ENCODE data around the gene MEPCE. TPM values are rescaled to one million over a fixed set of nuclear protein-coding genes. Genes with fewer than 3 reads are reported as not detected.

The MEPCE gene
- total RNA-seq, 1 experiment from 2014 or later: 33.4 TPM

DNA sequence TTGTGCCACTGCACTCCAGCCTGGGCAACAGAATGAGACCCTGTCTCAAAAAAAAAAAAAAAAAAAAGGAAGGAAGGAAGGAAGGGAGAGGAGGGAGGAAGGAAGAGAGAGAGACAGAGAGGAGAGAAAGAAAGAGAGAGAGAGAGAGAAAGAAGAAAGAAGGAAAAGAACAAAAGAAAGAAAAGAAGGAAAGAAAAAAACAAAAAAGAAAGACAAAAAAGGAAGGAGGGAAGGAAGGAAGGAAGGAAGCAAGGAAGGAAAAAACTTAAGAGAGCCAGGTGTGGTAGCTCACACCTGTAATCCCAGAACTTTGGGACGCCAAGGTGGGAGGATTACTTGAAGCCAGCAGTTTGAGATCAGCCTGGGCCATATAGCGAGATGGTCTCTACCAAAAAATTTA, 35.2 kb downstream of the MEPCE start:
- no peak for DNase-seq (ENCODE audit: low spot score)

GRCh38 chr7:100465299-100465698, 35.7 kb downstream of the MEPCE start:
- peak; percentile 52 for DNase-seq (ENCODE audit: low spot score)

- peak; percentile 81 for DNase-seq (ENCODE audit: low spot score)
Measured at GRCh38 chr7:100465702-100466311, 36.2 kb downstream of the MEPCE start.

DNA sequence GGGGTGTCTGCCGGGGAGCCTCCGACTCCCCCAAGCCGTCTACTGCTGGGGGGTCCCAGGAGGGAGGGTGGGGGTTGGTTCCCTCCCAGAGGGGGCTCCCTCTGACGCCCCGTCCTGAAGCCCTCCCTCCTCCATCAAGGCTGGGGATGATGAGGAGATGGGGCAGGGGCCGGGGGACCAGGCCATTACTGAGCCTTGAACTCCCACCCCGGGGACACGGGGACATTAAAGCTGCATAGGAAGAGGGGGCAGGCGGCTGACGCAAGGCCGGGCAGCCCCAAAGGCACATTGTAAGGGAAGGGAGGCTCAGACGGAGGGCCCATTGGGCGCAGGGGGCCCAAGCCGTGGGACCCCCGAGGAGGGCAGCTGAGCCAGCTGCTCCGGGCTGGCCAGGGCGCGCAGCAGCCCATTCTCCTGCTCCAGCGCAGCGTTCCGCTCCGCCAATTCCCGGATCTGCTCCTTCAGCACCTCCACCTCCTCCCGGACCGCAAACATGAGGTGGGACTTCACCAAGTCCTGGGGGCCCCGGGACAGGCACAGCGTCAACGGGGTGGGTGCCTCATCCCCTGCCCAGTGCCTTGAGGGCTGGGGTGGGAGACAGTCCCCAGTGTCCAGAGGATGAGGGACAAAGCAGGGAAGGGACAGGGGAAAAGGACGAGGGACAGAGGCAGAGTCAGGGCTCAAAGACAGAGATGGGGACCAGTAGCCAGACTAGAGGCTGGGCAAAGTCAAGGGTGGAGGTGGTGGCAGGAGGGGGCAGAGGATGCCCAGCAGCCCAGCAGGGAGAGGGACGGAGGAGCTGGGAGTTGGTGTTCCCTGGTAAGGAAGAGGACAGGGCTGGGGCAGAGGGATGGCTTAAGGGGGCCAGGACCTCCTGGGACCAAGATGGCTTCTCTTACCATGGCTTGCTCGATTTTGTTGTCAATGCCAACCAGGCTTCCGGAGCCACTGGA, 37.3 kb downstream of the MEPCE start:
- no peak for DNase-seq (ENCODE audit: low spot score)

DNA sequence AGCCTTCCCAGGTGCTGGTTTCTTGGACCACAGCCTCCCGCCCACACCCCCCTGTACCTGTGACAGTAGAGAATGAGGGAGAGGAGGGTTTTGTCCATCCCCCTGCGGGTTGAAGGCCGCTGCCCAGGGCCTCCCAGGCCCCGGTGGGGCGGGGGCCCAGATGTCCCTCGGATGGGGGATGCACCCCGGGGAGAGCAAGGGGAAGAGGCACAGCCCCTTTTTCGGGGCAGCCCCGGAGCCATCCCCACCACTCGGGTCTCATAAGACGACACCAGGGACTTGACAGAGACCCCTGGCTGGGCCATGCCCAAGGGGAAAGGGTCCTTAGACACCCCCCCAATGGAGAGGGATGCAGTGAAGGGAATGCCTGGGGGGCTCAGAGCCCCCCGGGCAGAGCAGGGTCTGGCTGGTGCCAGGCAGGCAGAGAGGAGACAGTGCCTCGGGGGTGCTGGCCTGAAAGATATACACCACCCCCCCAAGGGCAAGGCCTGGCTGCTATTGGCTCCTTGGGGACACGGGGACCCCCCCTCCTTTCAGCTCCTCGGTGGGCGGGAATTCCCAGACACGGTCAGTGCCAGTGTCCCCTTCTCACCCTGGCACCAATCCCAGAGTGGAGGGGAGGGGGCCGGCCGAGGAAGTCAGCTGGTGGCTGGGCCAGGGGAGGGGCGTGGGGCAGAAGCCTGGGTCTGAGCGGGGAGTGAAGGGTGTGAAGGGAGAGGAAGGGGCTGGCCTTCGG, 38.2 kb downstream of the MEPCE start:
- DNase-seq (ENCODE audit: low spot score): no peak

- peak; percentile 74 for DNase-seq (ENCODE audit: low spot score)
Measured at GRCh38 chr7:100469227-100470044, 39.8 kb downstream of the MEPCE start.

GRCh38 chr7:100471021-100471420, 41.4 kb downstream of the MEPCE start:
- DNase-seq (ENCODE audit: low spot score): no peak

DNA sequence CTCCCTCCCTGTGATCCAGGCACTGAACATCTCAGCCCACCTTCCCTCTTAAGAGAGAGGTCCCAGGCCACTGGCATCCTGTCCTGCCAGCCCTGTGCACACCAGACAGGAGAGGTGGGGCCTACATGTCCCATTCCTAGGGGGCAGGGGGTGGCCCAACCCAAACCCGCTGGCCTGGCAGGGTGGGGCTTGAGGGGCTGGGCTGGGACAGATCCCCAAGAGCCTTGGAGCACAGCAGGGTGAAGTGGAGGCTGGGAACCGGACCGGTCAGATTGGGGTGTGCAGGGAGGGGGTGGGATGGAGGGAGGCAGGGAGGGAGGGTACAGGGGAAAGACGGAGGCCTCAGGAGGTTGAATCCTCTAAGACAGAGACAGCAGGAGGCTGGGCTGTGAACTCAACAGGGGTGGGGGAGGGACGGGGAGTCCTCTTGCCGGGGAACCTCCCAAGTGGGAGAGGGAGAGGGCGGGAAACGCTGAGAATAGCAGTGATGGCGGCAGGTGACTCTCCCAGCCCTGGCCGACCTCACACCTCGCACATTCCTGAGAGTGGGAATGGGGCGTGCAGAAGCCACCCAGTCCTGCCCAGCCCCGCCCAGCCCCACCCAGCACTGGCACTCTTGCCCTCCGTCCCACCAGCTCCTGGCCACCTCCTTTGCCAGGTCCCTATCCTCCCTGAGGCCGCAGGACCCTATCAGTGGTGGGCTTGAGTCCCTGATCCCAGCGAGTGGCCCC, 42.7 kb downstream of the MEPCE start:
- peak; percentile 35 for DNase-seq (ENCODE audit: low spot score)

DNA sequence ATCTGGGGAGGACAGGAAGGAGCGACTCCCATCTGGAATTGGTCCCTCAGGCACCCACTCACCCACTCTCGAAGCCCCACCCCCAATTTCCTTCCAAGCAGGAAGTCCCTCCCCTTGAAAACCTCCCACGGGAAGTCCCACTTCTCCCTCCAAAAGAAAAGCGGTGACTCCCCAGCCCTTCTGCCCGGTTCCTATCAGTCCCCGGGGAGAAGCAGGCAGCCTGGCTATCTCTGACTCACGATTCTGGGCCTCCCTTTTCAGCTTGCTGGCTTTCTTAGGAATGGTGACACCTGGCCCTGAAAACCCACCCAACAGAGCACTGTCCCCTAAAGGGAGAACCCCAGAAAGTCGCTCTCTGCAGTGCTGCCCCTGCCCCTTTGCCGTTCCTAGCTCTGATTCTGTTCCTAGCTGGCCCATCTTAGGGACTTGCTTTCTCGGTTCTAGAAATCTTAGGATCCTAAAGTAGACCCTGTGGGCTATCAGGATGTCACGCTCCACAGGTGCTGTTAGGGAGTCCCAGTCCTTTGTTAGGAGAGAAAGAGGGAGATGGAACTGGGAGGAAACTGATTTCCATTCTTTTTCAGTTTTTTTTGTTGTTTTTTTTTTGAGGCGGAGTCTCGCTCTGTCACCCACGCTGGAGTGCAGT, 43.3 kb downstream of the MEPCE start:
- peak; percentile 83 for DNase-seq (ENCODE audit: low spot score)

GRCh38 chr7:100475549-100475948, 45.9 kb downstream of the MEPCE start:
- DNase-seq (ENCODE audit: low spot score): no peak

DNA sequence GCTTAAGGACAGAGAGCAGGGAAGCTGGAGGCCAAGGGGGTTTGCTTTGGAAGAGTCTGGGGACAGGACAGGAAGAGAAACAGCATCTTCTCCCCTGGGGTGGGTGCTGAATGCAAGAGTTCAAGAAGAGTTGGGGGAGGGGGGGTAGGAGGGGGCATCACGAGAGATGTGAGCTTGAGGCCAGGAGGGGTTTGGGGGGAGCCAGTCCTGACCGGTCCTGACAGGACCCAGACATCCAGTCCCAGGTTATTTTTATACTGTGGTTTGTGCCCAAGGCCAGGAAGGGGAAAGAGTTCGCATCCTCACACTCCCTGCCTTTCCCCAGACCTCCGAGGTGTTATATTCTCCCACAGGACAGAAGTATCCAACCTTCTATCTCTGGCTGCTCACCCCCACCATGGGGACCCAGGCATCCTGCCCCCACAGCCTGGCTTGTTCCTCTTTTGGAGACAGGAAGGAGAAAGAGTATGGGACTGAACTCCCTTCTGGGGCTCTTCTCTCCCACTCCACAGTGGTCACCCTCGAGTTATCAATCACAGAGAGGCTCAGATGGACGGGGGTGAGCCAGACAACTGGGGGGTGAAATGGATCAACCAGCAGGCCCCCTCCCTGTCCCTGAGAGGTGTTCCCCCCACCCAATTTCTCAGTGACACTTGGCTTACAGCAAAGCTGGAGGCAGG, 46.6 kb downstream of the MEPCE start:
- no peak for DNase-seq (ENCODE audit: low spot score)

GRCh38 chr7:100476903-100477870, 47.6 kb downstream of the MEPCE start:
- no peak for DNase-seq (ENCODE audit: low spot score)

DNA sequence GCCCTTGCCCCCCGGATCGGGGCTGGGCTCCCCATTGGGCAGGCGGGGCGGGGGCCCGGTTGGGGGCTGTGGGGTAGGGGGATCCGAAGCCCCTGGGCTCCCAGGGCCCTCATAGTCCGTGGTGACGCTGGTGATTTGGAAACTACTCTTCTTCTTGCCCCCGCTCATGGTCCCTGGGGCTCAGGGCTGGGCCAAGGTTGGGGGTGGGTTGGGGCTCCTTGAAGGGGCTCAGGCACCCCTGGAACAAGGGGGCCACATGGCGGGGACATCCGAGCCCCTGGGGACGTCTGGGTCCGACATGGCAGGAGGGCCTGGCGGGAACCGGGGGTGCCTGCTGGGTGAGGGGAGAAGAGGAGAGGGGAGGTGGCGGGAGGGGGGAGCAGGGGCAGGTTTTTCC, 48.2 kb downstream of the MEPCE start:
- no peak for DNase-seq (ENCODE audit: low spot score)

DNA sequence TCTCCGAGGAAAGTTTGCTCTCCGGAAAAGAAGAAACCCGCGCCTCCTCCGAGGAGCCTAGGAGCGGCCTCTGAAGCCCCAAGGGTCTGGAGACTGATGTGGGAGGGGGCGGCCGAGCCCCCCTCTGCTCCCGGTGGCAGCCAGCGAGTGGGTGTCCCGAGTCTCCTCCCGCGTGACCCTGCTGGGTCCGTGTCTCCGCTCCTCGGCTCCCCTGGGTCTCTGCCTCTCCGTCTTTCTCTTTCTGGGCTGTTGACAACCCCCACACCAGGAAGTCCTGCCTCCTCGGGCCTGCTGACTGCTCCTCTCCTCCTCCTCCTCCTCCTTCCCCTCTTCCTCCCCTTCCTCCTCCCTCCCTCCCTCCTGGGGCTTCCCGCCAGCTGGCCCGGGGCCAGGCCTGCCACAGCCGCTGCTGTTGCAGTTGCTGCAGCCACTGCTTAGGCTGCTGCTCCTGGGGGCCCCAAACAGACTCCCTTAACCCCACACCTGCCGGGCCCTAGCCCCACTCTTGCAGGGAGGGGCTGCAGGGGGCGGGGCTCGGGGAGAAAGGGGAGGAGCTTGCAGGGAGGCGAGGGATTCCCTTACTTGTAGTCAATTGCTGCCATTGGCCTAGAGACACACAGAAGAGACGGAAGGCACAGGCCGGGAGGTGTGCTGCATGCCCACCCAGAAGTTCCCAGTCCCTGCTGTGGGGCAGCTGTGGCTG, 49.5 kb downstream of the MEPCE start, which contains the start of gene TSC22D4:
Gene TSC22D4, minus strand, starts transcription at position 257 of the 703 bp plus-strand sequence. CDS start 1,176 bp downstream, outside the sequence.
- DNase-seq (ENCODE audit: low spot score): peak; percentile 96

- DNase-seq (ENCODE audit: low spot score): no peak
Measured at GRCh38 chr7:100481466-100481865, 51.8 kb downstream of the MEPCE start.

GRCh38 chr7:100482728-100483089, 53.1 kb downstream of the MEPCE start:
- DNase-seq (ENCODE audit: low spot score): no peak

DNA sequence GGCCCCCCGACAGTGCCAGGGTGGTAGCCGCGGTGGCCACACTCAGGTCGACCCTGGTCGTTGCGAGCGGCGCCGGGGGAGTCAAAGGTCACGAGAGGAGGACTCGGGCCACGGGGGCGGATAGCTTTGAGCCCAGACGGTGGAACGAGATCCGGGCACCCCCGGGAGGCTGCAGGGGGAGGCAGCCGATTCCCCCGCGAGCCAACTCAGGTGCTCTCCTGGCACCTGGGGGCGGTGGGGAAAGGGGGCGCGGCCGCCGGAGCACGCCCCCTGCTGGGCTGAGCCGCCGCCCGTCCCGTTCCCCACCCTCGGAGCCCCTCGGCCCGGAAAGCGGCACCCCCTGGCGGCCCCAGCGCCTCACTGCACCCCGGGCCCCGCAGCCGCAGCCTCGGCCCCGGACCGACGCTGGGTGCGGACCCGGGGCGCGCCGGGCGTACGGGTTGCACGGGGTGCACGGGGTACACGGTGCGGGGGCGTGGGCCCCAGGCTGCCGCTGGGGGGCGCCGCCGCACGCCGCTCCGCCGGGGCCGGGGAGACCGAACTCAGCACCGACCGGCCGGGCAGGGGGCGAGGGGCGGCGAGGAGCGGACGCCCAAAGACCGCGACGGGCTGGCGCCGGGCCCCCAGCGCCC, 53.6 kb downstream of the MEPCE start:
- DNase-seq (ENCODE audit: low spot score): no peak
